GM12892 (cell line): Measurements from ENCODE around the gene CNTN5.

Experiments used
- POLR2A ChIP-seq: IDR thresholded peaks from 2 replicates; pipeline ENCODE4 v1.6.1; 2011; ENCODE audit warnings: low read depth, low read length, control low read depth
- TAF1 ChIP-seq: IDR thresholded peaks from 2 replicates; pipeline ENCODE4 v1.6.1; 2011; ENCODE audit warnings: low read depth, mild to moderate bottlenecking, control low read depth, low read length, borderline replicate concordance

DNA sequence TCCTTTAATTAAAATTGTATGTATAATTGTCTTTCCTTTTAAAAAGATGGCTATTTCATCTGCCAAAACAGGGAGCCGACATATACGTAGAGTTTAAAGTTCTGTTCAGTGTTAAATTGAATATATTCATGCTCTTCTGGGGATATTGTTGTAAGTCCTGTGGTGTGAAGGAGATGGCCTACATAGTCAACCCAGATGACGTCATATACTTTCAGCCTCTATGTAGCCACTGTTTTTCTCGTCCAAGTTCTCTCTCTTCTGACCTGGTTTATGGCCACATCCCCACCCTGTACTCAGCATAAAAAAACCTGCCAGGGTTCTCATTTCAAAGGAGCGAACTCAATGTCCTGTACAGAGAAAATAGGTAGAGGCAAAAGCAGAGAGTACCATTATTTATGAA lies 1156.9 kb downstream of the CNTN5 start:
- TF ChIP-seq POLR2A (no peak), TAF1 (no peak)
